Activated naive CD4-positive, alpha-beta T cell treated with anti-CD3 and anti-CD28 coated beads, Interleukin-2, amount 50 U/mL, for 24 hours (primary cell): Measurements from ENCODE around the gene EWSR1.
A peak's percentile ranks its signal among the peaks of the same experiment; 100 is the strongest.

ENCODE experiments used
- H3K27ac Mint-ChIP-seq: one replicate; pipeline ENCODE4 v1.8.0; 2021; ENCODE audit warnings: mild to moderate bottlenecking, mixed read lengths
- H3K27me3 Mint-ChIP-seq: one replicate; pipeline ENCODE4 v1.8.0; 2021; ENCODE audit warnings: mixed read lengths
- H3K36me3 Mint-ChIP-seq: one replicate; pipeline ENCODE4 v1.8.0; 2021; ENCODE audit warnings: mixed read lengths
- H3K4me1 Mint-ChIP-seq: one replicate; pipeline ENCODE4 v1.8.0; 2021; ENCODE audit warnings: mixed read lengths
- H3K4me3 Mint-ChIP-seq: one replicate; pipeline ENCODE4 v1.8.0; 2021; ENCODE audit warnings: mild to moderate bottlenecking, mixed read lengths
- H3K9me3 Mint-ChIP-seq: one replicate; pipeline ENCODE4 v1.8.0; 2021; ENCODE audit warnings: mixed read lengths

The EWSR1 gene

DNA sequence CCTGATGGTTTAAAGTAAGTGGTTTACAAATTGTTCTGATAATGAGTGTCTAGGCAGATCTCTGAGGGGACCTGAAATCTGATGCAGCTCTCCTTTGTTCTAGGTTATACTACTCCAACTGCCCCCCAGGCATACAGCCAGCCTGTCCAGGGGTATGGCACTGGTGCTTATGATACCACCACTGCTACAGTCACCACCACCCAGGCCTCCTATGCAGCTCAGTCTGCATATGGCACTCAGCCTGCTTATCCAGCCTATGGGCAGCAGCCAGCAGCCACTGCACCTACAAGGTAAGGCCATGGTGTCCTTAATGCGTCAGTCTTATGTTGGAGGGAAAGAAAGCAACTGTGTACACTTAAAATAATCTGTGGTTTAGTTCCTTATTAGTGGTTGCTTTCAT is 9.9 kb downstream of the EWSR1 start:
- peak overlapping the region; percentile 76 for H3K27ac Mint-ChIP-seq
- peaks cover 64% of the 10 kb centered on the region for H3K4me1 Mint-ChIP-seq

DNA sequence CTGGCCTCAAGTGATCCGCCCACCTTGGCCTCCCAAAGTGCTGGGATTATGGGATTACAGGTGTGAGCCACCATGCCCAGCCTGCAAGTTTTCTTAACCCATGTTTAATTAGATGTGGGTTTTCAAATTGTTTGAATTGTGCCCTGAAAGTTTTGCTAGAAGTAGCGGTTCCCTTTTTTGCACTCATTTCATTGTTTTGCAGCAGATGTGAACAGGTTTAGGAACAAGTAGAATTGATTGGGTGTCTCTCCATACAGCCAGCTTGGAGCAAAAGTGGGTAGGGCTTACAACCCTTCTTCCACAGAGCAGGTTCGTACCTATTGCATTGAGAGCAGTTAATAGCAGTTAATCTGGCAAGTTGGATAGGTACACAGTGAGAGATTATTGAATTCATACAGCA is 16.1 kb downstream of the EWSR1 start:
- Mint-ChIP-seq H3K4me3 (no peak overlapping the region), H3K9me3 (no peaks in the 10 kb centered on the region), H3K27me3 (no peaks in the 10 kb centered on the region), H3K27ac (peak overlapping the region; percentile 67), H3K36me3 (peaks cover 21% of the 10 kb centered on the region), H3K4me1 (peaks cover 23% of the 10 kb centered on the region)

More for the DNA sequence above, 9.9 kb downstream of the EWSR1 start:
- Mint-ChIP-seq H3K36me3 (peaks cover 28% of the 10 kb centered on the region), H3K27me3 (no peaks in the 10 kb centered on the region), H3K9me3 (no peaks in the 10 kb centered on the region), H3K4me3 (no peak overlapping the region)

DNA sequence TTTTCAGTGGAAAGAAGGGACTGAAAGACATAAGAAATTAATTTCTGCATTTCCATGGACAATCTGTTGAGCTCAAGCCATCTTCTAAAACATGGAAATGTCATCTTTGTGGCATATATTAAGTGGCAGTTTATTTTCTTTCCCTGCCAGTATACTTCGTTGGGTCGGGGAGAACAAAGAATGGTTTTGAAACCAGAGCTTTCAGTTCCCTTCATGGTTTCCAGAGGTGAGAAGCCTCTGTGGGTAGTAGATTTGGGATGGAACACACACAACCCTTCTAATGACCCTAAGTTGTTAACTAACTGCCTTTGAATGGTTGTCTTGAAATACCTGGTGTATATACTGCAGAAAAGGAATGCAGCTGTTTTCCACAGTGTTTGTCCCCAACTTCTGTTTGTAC is 20.8 kb downstream of the EWSR1 start:
- Mint-ChIP-seq H3K36me3 (peaks cover 26% of the 10 kb centered on the region), H3K27me3 (no peaks in the 10 kb centered on the region), H3K9me3 (no peaks in the 10 kb centered on the region), H3K27ac (peak overlapping the region; percentile 23), H3K4me3 (no peak overlapping the region), H3K4me1 (peaks cover 14% of the 10 kb centered on the region)

DNA sequence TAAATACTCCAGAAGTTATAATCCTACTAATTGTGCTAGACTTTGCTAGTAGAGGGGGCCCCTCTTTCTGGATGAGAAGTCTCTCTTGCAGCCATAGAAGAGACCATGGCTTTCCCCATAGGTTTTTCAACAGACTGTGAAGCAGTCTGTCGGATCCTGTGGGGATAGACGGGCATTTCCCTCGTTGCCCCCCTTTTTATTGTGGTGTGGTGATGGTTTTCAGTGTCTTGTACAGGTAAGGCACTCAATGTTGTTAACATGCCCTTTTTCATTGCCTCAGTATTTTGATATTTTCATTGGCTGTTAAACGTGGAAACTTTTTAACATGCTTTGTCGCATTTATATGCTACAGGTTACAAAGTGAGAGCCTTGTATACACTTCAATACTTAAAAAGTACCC is 22.0 kb downstream of the EWSR1 start:
- H3K9me3 Mint-ChIP-seq = no peaks in the 10 kb centered on the region
- no peak overlapping the region for H3K4me3 Mint-ChIP-seq
- H3K27me3 Mint-ChIP-seq = no peaks in the 10 kb centered on the region
- peaks cover 14% of the 10 kb centered on the region for H3K4me1 Mint-ChIP-seq
- H3K36me3 Mint-ChIP-seq = peaks cover 23% of the 10 kb centered on the region
- H3K27ac Mint-ChIP-seq = no peak overlapping the region

DNA sequence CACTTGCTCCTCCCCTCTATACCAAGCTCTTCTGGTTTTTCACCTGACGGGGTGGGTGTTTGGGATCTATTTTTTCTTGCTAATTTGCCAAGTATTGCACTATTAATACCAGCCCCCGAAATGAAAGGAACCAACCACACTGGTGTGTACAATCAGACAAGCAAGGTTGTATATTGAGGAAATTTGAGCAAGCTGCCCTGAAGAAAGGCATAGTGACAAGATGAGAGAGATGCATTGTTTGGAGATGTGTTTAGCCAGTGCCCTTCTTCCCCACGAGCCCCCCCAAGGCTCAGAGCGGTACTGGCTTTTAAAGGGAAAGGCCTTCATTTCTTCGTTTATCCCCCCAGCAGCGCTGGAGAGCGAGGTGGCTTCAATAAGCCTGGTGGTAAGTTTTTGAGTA is 23.1 kb downstream of the EWSR1 start:
- Mint-ChIP-seq H3K27ac (peak overlapping the region; percentile 8), H3K4me3 (no peak overlapping the region), H3K27me3 (no peaks in the 10 kb centered on the region), H3K4me1 (peaks cover 9% of the 10 kb centered on the region), H3K36me3 (peaks cover 26% of the 10 kb centered on the region), H3K9me3 (no peaks in the 10 kb centered on the region)

DNA sequence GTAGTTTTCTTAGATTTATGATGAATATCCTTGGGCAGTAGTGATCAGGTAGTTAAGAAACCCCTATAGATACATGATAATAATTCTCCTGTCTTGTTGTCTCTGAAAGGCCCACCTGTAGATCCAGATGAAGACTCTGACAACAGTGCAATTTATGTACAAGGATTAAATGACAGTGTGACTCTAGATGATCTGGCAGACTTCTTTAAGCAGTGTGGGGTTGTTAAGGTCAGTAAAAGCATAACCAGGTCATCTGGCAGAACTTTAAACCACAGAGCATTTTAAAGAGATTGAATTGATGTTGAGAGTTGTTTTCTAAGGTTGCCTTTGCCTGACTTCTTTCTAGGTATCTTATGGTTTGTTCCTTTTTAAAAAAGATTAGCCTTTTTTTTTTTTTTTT is 24.3 kb downstream of the EWSR1 start:
- Mint-ChIP-seq H3K27me3 (no peaks in the 10 kb centered on the region), H3K27ac (no peak overlapping the region), H3K4me3 (no peak overlapping the region), H3K36me3 (peaks cover 20% of the 10 kb centered on the region), H3K9me3 (no peaks in the 10 kb centered on the region), H3K4me1 (peaks cover 7% of the 10 kb centered on the region)

DNA sequence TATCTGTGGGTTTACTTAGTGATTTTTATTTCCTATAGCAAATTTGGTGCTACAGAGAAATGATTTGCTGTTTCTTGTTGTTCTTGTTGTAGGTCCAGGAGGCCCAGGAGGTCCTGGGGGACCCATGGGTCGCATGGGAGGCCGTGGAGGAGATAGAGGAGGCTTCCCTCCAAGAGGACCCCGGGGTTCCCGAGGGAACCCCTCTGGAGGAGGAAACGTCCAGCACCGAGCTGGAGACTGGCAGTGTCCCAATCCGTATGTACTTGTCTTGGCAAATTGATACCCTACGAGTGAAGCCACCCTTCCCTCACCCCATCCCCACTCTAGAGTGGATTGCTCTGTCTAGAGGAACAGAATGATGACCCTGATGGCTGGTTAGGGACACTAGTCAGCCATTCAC is 30.6 kb downstream of the EWSR1 start:
- Mint-ChIP-seq H3K9me3 (no peaks in the 10 kb centered on the region), H3K4me3 (no peak overlapping the region), H3K36me3 (peaks cover 22% of the 10 kb centered on the region), H3K27me3 (no peaks in the 10 kb centered on the region), H3K4me1 (no peaks in the 10 kb centered on the region), H3K27ac (no peak overlapping the region)

DNA sequence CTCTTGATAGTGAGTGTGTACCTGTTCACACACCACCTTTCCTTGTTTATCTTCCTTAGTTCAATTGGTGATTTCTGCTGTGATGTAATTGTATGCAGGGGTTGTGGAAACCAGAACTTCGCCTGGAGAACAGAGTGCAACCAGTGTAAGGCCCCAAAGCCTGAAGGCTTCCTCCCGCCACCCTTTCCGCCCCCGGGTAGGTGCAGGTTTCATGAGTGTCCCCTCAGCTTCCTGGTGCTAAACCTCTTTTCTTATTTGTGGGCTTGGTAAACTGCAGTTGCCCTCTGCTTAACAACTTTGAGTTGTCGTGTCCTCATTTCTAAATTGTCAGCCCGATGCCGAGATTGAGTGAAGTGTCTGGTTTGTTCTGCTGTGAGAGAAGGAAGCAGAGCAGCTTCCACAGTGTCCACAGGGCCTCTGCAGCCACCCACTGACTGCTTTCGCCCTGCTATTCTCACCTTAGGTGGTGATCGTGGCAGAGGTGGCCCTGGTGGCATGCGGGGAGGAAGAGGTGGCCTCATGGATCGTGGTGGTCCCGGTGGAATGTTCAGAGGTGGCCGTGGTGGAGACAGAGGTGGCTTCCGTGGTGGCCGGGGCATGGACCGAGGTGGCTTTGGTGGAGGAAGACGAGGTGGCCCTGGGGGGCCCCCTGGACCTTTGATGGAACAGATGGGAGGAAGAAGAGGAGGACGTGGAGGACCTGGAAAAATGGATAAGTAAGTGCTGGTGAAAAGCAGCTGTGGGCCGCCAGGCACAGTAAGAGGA is 31.2 kb downstream of the EWSR1 start:
- H3K4me1 Mint-ChIP-seq = no peaks in the 10 kb centered on the region
- no peak overlapping the region for H3K4me3 Mint-ChIP-seq
- H3K9me3 Mint-ChIP-seq = no peaks in the 10 kb centered on the region
- no peak overlapping the region for H3K27ac Mint-ChIP-seq
- H3K36me3 Mint-ChIP-seq = peaks cover 22% of the 10 kb centered on the region
- peaks cover under 1% of the 10 kb centered on the region for H3K27me3 Mint-ChIP-seq

DNA sequence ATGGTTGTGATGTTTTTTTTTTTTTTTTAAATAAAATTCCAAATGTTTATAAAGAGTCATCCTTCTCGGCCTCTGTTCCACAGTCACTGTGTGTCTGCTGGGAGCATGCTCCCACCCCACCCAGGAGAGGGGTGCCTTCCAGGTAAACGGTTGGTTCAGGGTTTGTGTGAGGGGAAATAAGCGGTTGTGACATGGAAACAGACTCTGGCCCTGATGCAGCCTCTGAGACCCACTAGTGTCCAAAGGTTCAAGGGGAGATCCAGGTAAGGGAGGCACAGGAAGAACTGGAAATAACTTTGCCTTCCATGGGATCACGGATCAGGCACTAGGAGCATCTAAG is 32.4 kb downstream of the EWSR1 start:
- H3K27me3 Mint-ChIP-seq = peaks cover 4% of the 10 kb centered on the region
- no peaks in the 10 kb centered on the region for H3K4me1 Mint-ChIP-seq
- no peak overlapping the region for H3K4me3 Mint-ChIP-seq
- H3K36me3 Mint-ChIP-seq = peaks cover 22% of the 10 kb centered on the region
- no peak overlapping the region for H3K27ac Mint-ChIP-seq
- no peaks in the 10 kb centered on the region for H3K9me3 Mint-ChIP-seq

DNA sequence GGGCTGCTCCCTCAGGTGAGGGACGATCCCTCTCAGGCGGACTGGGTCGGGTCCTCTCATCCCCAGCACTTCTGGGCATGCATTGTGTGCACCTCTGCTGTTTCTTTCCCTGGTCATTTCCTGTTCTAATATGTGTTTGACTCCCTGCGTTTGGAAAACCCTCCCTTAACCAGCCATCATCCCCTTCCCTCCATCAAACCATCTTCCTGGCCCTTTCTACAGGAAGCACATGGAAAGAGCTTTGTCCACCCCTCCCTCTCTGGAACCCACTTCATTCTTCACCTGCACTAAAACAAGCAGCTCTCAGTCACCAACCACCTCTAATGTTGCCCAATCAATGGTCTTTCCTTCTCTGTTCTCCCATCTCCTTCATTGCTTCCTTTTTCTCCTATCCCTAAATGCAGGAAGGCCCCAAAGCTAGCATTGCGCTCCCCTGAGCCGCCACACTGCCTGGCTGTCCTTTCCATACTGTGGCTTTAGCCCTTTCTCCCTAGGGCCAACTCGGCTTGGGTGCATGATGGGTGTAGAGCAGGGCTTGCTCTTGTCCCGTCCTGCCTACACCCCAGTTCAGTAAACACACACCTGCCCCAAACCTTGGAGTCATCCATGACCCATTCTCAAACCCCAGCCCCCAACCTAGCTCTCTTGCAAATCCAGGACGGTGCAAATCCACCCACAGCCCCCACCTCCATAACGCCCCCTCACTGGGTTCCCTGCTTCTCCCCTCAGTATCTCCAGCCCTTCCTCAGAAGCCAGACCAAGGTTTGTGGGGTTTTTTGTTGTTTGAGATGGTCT is 32.9 kb downstream of the EWSR1 start:
- peaks cover 3% of the 10 kb centered on the region for H3K4me1 Mint-ChIP-seq
- H3K27me3 Mint-ChIP-seq = peaks cover 6% of the 10 kb centered on the region
- peak overlapping the region; percentile 57 for H3K27ac Mint-ChIP-seq
- no peak overlapping the region for H3K4me3 Mint-ChIP-seq
- peaks cover 19% of the 10 kb centered on the region for H3K36me3 Mint-ChIP-seq
- H3K9me3 Mint-ChIP-seq = no peaks in the 10 kb centered on the region

DNA sequence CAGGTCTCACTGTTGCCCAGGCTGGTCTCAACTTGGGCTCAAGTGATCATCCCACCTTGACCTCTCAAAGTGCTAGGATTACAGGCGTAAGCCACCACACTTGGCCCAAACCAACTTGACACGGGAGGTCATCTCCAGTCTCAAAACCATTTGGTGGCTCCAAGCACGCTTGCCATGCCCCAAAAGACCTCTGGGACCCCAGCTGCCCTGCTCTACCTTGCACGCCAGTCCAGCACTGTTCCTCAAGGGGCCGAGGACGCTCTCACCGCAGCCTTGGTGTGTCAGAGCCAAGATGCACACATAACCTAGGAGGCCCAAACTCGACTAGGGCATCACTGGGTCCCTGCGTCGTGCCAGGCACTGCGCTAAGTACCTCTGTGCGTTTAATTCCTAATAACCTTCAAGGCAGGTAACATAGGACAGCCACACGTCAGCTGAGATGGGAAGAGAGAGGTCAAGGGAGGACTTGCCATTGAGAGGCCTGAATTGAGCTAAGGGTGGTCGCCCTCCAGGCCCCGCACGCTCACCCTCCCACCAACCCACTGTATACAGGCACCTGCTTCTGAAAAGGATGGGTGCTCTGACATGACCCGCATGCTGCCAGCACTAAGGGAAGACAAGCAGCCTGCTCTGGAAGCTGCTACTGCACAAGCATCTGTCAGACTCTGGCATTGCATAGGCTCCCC is 33.8 kb downstream of the EWSR1 start:
- no peaks in the 10 kb centered on the region for H3K9me3 Mint-ChIP-seq
- H3K4me3 Mint-ChIP-seq = no peak overlapping the region
- peak overlapping the region; percentile 57 for H3K27ac Mint-ChIP-seq
- H3K27me3 Mint-ChIP-seq = peaks cover 6% of the 10 kb centered on the region
- H3K4me1 Mint-ChIP-seq = peaks cover 7% of the 10 kb centered on the region
- H3K36me3 Mint-ChIP-seq = peaks cover 19% of the 10 kb centered on the region

DNA sequence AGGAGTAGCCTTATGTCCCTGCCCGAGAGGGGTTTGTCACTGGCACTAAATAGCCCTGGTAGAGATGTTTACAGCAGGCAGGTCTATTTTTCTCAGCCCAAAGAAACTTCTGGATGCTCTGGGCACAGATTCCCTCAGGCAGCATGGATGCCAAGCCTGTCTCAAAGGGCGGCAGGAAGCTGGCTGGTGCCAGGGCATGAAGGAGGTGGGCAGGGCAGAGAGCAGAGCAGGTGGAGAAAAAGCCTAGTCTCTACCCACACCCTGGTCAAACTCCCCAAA is 34.3 kb downstream of the EWSR1 start:
- no peak overlapping the region for H3K4me3 Mint-ChIP-seq
- H3K27me3 Mint-ChIP-seq = peaks cover 7% of the 10 kb centered on the region
- no peak overlapping the region for H3K27ac Mint-ChIP-seq
- peaks cover 7% of the 10 kb centered on the region for H3K4me1 Mint-ChIP-seq
- H3K9me3 Mint-ChIP-seq = no peaks in the 10 kb centered on the region
- peaks cover 19% of the 10 kb centered on the region for H3K36me3 Mint-ChIP-seq

DNA sequence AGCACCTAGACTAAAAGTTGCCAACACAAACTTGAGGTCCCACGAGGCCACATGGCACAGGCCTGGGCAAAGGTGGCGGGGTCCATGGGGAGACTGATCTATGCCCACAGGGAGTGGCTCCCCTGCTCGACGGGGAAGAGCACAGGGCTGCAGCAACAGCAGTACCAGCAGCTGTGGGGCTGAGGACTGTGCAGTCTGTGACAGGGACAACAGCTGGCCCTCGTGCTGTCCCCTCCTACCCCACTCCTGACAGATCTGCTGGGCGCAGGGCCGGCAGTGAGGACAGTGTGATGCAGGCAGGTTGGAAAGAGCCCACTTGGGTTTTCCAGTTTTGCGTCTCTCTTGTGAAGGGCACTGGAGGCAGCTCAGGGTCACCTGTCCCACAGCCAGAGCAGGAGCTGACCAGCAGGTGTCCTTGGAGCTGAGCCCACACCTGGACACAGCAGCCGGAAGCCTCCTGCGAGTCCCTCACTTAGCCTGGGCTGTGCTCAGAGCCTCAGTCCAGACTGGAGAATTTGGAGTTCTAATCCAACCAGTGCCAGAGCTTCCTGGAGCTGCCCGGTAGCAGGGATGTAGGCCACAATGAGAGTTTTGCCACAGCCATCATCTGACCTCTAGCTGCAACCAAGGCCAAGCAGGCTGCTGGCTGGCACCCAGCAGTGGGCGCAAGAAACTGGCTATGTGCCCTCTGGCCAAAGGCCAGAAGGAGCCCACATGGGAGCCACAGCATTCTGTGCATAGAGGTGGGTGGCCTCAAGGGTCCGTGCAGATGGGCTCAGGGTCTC is 34.8 kb downstream of the EWSR1 start:
- H3K4me1 Mint-ChIP-seq = peaks cover 7% of the 10 kb centered on the region
- H3K36me3 Mint-ChIP-seq = peaks cover 15% of the 10 kb centered on the region
- no peak overlapping the region for H3K27ac Mint-ChIP-seq
- H3K4me3 Mint-ChIP-seq = no peak overlapping the region
- H3K9me3 Mint-ChIP-seq = no peaks in the 10 kb centered on the region
- H3K27me3 Mint-ChIP-seq = peaks cover 8% of the 10 kb centered on the region

DNA sequence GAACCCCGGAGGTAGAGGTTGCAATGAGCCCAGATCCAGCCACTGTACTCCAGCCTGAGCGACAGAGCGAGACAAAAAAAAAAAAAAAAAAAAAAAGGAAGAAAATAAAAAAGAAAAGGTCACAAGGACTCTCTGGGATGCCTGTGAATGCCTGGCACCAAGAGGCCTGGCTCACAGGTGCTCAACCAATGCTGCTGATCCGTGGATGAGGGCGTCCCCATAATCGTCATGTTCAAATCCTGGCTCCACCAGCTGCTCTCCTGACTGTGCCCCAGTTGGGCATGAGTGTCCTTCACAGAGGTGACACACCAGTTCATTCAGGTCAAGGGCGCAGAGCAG is 37.7 kb downstream of the EWSR1 start:
- no peak overlapping the region for H3K27ac Mint-ChIP-seq
- peaks cover 4% of the 10 kb centered on the region for H3K36me3 Mint-ChIP-seq
- peak overlapping the region; percentile 70 for H3K4me3 Mint-ChIP-seq
- H3K9me3 Mint-ChIP-seq = no peaks in the 10 kb centered on the region
- peaks cover 7% of the 10 kb centered on the region for H3K4me1 Mint-ChIP-seq
- H3K27me3 Mint-ChIP-seq = peaks cover 8% of the 10 kb centered on the region

DNA sequence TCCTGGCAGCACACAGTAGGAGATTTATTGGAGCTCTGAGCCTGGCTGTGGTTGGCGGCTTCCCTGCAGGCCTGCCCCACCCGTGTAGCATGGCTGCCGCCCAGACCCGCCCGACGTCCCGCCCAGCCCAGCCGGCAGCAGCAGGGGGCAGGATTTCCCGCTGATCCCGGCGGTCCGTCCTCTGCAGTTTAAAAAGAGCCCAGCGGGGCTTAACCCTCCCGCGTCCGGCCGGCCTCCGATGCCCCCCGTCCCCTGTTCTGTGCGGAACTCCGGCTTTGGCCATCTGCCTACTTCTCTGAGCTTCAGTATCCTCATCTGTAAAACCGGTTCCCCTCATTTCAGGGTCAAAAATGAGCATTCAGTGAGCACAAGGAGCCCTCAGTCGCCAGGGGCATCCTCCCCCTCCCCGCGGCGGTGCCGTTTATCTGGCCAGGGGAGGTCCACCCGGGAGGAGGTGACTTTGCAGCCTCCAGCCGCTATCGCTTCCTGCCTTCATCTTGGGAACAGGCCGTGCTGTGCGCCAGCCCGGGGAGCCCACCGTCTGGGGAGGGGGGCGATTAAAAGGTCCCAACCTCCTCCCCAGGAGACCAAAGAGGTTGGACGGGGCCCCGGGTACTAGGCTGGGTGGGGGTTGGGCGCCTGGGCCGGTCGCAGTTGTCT is 38.2 kb downstream of the EWSR1 start, which contains the start of gene GAS2L1:
Gene GAS2L1 (plus strand): TSS at position 476 of the 660 bp plus-strand sequence. CDS start 1,456 bp downstream, outside the sequence.
- Mint-ChIP-seq H3K27ac (no peak within 1 kb of the TSS), H3K4me1 (peaks cover 7% of the 10 kb centered on the region), H3K27me3 (peaks cover 8% of the 10 kb centered on the region)

More for the DNA sequence above, 38.2 kb downstream of the EWSR1 start, which contains the start of gene GAS2L1:
- no peaks in the 10 kb centered on the region for H3K36me3 Mint-ChIP-seq
- peak within 1 kb of the TSS; percentile 89 for H3K4me3 Mint-ChIP-seq
- H3K9me3 Mint-ChIP-seq = no peaks in the 10 kb centered on the region
